Stimulated activated CD8-positive, alpha-beta memory T cell treated with anti-CD3 and anti-CD28 coated beads, Interleukin-7, amount 100 ng/mL, for 4 hours (primary cell): ENCODE results near the gene CCNB2.
A peak's percentile ranks its signal among the peaks of the same experiment; 100 is the strongest.
"Not testable (repeated sequence)": the region's sequence is repeated elsewhere in the genome, so short reads cannot be mapped to it uniquely, and the experiment has no call there.

Experiments used
- DNase-seq, 2 donors: peaks; one replicate each; pipeline ENCODE4 v3.0.0-alpha.2; 2020; ENCODE audit warnings: low read depth in 2 of 2

CCNB2 gene

DNA sequence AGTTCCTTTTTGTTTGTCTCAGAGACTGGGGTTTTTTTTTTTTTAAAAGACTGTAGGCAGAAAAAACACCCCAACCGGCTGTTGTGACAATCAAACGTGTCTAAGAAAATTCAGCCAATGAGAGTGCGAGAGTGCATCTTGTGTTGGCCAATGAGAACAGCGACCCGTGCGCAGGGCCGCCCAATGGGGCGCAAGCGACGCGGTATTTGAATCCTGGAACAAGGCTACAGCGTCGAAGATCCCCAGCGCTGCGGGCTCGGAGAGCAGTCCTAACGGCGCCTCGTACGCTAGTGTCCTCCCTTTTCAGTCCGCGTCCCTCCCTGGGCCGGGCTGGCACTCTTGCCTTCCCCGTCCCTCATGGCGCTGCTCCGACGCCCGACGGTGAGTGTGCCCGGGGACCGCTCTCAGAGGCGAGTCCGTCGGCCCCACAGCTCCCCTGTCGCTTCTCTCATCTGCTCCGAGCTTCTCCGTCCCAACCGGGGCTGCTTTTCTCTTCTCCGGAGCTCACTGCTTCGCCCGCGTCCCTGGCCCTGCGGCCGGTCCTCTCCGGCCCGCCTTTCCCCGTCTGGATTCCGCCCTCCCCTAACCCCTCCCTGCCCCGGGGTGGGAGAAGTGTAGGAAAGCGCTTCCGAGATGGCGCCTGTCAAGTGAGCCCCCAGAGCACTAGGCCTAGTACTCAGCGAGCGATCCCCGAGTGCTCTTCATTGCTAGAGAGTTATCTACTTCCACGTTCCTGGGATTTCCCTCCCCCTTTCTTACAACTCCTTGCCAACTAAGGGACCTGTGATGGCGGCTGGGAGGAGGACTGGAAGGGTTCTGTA lies at the start of gene CCNB2:
TSS of gene CCNB2 (plus strand) at position 235 of the 821 bp plus-strand sequence. CDS start at position 358, 123 bp downstream.
- DNase-seq, result peak; percentile 64 to 68

DNA sequence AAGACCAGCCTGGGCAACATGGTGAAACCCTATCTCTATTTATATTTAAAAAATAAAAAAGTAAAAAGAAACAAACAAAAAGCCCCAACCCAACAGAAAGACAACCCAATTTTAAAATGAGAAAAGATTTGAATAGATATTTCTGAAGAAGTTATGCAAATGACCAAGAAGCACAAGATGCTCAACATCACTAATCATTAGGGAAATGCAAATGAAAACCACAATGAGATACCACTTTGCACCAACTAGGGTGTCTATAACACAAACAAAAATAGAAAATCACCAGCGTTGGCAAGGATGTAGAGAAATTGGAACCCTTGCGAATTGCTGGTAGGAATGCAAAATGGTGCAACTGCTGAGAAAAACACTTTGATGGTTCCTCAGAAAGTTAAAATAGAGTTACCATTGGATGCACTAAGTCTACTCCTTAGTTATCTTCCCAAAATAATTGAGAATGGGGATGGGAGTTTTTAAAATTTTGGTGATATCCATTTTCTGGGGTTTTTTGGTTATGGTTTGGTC lies 45.8 kb upstream of the CCNB2 start:
- DNase-seq, result no peak

DNA sequence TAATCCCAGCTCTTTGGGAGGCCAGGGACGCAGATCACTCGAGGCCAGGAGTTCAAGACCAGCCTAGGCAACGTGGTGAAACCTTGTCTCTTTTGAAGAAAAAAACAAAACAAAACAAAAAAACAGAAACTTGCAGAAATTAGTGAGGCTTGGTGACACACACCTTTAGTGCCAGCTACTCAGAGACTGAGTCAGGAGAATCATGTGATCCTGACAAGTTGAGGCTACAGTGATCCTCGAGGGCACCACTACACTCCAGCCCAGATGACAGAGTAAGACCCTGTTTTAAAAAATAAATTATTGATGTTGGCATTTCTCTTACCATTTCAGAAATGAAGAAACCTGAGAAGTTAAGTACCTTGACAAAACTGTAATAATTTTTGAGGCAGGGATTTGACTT lies 44.6 kb upstream of the CCNB2 start:
- no peak for DNase-seq

DNA sequence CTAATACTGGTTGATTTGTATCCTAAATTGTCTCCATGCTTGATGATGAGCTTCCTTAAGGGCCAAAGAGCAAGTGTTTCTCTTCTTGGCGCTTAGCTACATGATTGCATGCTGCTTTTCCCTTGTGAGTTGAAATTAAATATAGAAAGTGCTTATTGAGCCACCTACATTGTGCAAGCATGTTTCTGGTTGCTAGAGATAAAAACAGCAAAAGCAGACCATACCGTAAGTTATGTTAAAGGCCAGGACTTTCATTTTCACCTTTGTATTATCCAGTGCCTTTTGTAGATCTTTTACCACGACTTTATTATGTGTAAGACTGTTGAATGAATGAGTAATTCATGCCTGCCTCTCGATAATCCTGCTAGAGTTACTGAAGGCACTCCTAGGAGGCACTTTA lies 41.9 kb upstream of the CCNB2 start:
- DNase-seq, result no peak

DNA sequence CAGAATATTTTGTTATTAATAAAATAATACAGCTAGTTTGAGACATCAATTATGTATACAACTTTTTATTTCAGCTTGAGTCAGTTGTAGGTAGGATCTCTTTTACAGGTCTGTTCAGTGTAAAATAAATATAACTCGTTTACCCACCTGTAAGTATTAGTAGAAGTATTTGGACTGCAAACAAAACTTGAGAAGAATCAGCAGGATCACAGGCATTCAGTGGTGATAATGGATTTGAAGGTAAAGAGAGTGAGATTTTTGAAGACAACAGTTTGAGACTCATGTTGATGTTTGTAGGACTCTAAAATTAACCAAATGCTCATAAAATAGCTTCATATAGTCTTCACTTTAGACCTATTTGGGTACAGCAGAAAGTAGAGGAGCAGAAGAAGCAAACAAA lies 35.5 kb upstream of the CCNB2 start:
- no peak for DNase-seq

DNA sequence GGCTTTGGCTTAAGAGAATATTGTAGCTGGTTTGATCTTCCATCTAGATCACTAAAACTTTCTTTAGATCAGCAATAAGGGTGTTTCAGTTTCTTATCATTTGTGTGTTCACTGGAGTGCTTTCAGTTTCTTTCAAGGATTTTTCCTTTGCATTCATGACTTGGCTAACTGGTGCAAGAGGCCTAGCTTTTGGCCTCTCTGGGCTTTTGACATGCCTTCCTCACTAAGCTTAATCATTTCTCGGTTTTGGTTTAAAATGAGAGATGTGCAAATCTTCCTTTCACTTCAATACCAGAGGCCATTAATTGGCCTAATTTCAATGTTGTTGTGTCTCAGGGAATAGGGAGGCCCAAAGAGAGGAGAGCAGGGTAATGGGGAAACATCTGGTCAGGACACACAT lies 30.3 kb upstream of the CCNB2 start:
- no peak for DNase-seq

DNA sequence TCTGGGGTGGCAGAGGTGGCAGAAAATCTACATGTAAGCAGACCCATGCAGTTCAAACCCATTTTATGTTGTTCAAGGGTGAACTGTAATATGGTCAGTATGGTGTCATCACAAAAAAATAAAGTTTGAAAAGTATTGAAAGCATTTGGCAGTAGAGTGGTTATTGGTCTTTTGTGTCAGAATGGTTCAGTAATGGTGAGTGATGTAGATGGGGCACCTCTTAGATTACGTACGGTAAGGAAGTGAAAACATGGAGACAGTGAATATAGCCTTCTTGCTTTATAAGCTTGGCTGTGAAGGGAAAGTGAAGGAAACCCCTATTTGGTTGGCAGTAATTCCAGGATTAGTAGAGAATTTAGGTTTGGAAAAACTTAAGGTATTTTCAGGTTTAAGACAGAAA lies 17.2 kb upstream of the CCNB2 start:
- no peak for DNase-seq

DNA sequence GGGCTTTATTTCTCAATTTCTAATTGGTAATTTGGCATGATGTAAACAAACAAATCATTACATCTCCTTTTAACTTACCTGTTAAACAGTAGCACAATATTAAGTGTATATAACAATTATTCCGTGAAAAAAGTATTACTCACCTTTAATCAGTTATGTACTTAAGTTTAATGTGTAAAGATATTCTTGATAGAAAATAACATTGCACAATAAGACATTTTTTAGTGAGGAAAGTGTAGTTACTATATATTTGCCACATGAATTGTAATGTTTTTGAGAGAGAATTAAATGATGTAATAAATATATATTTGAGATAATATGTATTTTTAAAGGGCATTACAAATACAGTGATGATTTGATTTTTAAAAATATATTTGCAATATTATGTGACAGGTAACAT lies 10.9 kb upstream of the CCNB2 start:
- no peak for DNase-seq

DNA sequence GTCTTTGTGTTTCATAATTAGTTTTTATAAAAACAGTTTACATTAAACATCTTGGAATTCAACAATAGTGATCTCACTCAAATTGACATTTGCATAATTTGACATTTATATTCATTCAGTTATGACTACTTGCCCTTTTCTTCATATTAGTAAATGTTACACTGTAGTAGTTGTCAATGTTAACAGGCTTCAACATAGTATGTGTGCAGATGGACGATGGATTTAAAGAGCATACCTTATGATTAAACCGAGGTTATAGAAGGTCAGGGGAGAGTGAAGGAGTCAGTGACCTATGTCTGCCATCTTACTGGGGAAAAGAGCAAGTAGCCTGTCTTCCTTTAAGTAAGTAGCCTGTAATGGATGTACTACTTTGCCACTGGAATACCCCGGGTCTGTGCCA lies 8.5 kb upstream of the CCNB2 start:
- no peak for DNase-seq

DNA sequence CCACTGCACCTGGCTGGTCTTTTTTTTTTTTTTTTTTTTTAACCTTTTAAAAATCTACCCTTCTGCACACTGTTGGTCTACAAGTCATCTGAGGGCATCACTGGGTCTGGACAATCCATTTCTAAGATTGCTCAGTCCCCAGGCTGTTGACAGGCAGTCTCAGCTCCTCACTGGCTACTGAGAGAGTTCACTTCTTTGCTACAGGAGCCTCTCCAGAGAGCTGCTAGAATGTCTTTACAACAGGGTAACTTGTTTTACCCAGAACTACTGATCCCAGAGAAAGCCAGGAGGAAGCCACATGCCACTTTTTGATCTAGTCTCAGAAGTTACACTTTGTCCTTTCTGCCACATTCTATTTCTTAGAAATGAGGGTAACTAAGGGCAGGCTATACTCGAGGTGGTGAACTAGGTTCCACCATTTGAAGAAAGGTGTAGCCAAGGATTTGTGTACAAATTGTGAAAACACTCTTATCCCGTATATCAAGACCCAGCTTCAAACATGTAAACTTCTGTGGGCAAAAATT lies 5.7 kb upstream of the CCNB2 start:
- no peak for DNase-seq

DNA sequence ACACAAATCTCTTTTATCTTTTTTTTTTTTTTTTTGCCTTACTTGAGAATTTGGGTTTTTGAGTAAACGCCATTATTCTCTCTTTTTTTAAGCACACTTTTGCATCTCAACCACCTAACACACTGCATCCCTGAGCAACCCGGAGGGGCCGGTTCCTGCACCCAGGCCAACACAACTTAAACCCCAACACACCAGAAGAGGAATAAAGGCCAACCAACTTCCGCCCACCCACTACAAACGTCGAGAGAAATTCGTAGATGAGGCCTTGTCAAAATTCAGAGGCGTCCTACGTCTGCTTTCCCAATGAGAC lies 389 bp upstream of the CCNB2 start:
- DNase-seq, result no peak

DNA sequence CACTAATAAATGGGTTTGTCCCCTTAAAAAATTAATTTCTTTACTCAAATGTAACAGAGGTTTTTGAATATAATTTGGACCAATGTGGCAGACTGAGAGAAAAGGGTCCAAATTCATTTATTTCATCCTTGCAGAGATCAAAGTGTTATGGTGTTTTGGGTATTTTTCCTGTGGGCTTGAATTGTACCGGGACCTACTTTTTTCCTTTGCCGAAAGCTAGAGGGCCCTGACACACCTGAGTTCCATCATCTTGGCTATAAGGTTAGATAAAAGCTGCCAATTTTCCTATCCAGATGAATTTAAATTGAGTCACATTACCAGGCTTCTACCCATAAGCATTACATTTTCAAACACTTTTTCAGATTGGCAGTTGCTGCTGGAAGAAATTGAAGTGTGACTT lies 908 bp downstream of the CCNB2 start:
- no peak for DNase-seq

DNA sequence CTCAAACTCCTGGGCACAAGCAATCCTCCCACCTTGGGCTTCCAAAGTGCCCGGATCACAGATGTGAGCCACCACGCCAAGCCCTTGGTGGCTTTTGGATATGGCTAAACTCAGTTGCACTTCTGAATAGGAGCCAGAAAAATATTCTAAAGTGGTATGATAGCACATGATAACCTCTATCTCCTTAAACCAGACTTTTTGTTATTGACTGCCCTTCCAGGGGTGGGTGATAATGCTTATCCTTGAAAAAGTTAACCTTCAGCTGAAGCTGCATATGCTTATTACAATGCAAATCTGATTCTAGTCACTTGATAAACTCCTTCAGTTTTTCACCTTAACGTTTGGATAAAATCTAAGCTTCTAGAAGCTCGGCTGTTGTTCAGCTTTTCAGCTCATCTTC lies 6.3 kb downstream of the CCNB2 start:
- DNase-seq, result no peak

DNA sequence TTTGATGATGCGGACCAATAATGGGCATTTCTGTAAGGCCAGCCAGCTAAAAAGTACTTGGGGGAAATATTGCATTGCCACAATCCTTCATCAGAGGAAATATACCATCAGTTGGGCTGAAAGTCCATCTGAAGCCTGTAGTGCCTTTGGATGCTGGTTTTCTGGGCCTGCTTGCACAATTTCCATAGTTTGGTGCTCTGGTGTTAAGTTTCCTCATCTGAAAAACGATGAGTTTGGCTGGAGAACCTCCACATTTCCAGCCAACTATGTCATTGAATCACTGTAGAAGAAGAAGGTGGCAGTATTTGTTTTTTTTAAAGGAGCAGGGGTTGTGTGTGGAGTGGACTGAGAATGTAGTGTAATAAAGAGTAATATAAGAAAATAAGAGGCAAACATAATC lies 10.1 kb downstream of the CCNB2 start:
- no peak for DNase-seq

DNA sequence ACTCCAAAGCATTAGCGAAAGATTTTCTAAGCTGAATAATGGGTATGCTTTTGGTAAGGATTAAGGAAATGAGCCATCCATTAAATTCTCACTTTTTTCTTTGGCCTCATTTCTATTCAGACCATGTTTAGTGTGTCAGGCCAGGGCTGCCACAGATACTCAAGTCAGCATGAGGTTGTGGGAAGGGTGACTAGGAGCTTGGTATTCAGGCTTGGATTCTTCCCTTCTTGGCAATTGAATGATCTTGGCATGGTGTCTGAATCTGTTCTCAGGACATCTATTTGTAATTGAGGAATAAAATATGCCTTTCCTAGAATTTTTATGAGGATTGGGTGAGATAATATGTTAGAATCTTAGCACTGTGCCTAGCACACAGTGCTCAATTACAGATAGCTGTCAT lies 11.2 kb downstream of the CCNB2 start:
- no peak for DNase-seq

DNA sequence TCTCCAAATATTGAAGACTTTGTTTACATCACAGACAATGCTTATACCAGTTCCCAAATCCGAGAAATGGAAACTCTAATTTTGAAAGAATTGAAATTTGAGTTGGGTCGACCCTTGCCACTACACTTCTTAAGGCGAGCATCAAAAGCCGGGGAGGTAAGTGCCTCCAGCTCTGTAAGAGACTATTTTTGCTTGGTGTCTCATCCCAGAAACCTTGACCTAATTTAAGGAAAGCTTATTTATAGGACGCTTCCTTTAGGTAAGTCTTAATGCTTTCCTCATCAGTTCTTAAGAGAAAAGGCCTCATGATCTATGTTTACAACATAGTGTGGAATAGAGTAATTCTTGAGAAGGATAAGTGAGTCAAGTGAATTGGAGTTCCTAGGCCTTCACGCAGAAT lies 11.8 kb downstream of the CCNB2 start:
- DNase-seq, result no peak

DNA sequence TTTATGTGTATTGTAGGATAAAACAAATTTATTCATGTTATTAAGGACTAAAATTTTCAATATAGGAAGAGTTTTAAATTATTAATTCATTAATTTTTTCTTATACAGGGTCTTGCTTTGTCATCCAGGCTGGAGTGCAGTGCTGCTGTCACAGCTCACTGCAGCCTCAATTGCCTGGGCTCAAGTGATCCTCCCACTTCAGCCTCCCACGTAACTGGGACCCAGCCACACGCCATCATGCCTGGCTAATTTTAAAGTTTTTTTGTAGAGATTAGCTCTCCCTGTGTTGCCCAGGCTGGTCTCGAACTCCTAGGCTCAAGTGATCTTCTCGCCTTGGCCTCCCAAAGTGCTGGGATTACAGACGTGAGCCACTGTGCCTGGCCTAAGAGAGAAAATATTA lies 14.7 kb downstream of the CCNB2 start:
- no peak for DNase-seq

DNA sequence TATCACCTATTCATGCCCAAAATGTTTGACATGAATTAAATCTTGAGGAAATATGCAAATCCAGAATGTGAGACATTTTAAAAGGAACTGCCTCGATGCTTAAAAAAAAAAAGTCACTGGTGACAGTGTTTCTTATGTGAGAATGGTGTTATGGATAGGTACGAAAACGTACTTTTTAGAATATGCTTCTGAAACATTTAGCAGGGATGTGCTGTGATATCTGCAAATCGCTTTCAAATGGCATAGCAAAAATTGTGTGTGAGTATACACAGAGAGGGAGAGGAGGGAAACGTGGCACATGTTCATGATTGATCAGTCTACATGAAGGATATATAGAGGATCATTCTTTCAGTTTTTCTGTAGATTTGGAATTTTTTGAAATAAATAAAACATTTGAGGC lies 16.0 kb downstream of the CCNB2 start:
- no peak for DNase-seq

DNA sequence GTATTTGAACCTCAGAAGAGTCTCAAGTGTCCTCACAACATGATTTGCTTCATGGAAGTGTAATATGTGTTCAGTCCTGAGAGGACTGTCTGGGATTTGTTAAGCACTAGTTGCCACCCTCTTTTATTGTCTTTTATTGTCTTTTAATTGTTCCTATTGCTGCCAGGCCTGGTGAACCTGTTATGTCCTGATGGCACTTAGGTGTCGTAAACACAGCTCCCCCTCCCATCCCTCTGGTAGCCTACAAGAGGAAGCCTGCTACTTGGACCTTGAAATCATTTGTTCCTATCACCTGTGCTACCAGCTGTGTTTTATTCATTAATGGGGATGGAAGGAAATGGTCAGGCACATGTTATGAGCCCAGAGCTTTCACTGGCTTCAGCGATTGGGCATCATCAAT lies 19.3 kb downstream of the CCNB2 start:
- DNase-seq, result no peak

DNA sequence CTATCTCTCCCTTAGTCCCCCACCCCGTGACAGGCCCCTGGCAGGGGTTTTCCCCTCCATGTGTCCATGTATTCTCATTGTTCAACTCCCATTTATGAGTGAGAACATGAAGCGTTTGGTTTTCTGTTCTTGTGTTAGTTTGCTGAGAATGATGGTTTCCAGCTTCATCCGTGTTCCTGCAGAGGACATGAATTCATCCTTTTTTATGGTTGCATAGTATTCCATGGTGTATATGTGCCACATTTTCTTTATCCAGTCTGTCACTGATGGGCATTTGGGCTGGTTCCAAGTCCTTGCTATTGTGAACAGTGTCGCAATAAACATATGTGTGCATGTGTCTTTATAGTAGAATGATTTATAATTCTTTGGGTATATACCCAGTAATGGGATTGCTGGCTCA lies 20.7 kb downstream of the CCNB2 start:
- not testable (repeated sequence) for DNase-seq

DNA sequence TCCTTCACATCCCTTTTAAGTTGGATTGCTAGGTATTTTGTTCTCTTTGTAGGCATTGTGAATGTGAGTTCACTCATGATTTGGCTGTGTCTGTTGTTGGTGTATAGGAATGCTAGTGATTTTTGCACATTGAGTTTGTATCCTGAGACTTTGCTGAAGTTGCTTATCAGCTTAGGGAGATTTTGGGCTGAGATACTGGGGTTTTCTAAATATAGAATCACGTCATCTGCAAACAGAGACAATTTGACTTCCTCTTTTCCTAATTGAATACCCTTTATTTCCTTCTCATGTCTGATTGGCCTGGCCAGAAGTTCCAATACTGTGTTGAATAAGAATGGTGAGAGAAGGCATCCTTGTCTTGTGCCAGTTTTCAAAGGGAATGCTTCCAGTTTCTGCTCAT lies 22.3 kb downstream of the CCNB2 start:
- not testable (repeated sequence) for DNase-seq

DNA sequence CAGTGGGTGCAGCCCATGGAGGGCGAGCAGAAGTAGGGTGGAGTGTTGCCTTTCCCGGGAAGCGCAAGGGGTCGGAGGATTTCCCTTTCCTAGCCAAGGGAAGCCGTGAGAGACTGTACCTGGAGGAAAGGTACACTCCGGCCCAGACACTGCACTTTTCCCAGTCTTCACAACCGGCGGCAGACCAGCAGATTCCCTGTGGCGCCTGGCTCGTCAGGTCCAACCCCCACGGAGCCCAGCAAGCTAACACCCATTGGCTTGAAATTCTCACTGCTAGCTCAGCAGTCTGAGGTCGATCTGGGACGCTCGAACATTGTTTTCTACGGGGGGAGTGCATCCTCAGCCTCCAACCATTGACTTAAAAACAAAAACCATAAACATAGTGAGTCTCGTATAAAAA lies 26.5 kb downstream of the CCNB2 start:
- DNase-seq, result no peak

DNA sequence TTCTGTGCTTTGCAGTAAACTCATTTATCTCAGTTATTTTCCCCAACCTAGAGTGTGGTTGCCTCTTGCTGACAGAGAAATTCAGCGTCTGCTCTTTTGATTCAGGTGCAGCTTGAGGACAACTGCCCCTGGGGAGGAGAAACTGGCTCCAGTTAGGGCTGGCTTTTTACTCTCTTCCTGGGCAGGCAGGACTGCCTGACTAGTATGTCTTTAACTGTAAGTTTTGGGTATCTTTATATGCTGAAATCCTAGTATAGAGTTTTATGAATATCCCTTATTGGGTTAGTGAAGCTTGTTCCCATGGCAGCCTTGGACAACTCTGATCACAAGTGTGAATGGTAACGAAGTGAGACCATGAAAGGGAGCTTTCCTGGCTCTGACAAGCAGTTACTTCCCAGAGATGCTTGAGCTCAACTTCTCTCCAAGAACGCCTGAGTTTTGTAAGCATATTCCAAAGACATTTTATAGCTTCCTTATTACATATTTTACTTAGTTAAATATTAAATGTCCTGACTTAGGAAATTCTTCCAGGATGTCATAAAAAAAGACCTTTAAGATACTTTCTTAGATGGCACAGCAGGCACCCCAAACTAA lies 27.1 kb downstream of the CCNB2 start:
- no peak for DNase-seq
